GM21526 (cell line): ENCODE data around the gene RHOA.
"Not testable (repeated sequence)": the region's sequence is repeated elsewhere in the genome, so short reads cannot be mapped to it uniquely, and the experiment has no call there.

ENCODE experiments used
- ATAC-seq: cut with Tn5 transposase; IDR thresholded peaks from one replicate; pipeline ENCODE4 v1.9.1; 2021; ENCODE audit warnings: moderate library complexity; ENCODE audit not compliant: unreplicated experiment, low FRiP score

RHOA gene

GRCh38 chr3:49371946-49372345 lies 39.8 kb downstream of the RHOA start:
- ATAC-seq: no peak

GRCh38 chr3:49370585-49371290 lies 41.0 kb downstream of the RHOA start:
- no peak for ATAC-seq

- ATAC-seq: no peak
These were observed 49.2 kb downstream of the RHOA start for GRCh38 chr3:49362561-49362960.

- no peak for ATAC-seq
These were observed 52.2 kb downstream of the RHOA start for GRCh38 chr3:49359623-49360022.

- ATAC-seq: no peak
These were observed 52.9 kb downstream of the RHOA start for GRCh38 chr3:49358884-49359225.

- ATAC-seq: peak; percentile 63
These were observed 53.4 kb downstream of the RHOA start, which contains the start of gene GPX1 for GRCh38 chr3:49358217-49358883. TSS of gene GPX1 (minus strand) at chr3:49358353. CDS start at chr3:49358278, 75 bp downstream.

- ATAC-seq: peak; percentile 17
These were observed 54.1 kb downstream of the RHOA start for GRCh38 chr3:49357443-49358216.

- ATAC-seq: not testable (repeated sequence)
These were observed 54.7 kb downstream of the RHOA start for GRCh38 chr3:49357095-49357442.

- no peak for ATAC-seq
These were observed 58.8 kb downstream of the RHOA start for GRCh38 chr3:49352890-49353421.

- no peak for ATAC-seq
These were observed 59.5 kb downstream of the RHOA start for GRCh38 chr3:49352281-49352680.

GRCh38 chr3:49351521-49352011 lies 60.2 kb downstream of the RHOA start:
- no peak for ATAC-seq

GRCh38 chr3:49349348-49350114 lies 62.2 kb downstream of the RHOA start:
- ATAC-seq: no peak

- ATAC-seq: not testable (repeated sequence)
These were observed 63.4 kb downstream of the RHOA start for GRCh38 chr3:49348361-49348760.

GRCh38 chr3:49346797-49347251 lies 65.0 kb downstream of the RHOA start:
- no peak for ATAC-seq

- ATAC-seq: no peak
These were observed 68.6 kb downstream of the RHOA start for GRCh38 chr3:49343163-49343562.

- no peak for ATAC-seq
These were observed 69.8 kb downstream of the RHOA start for GRCh38 chr3:49341996-49342395.

- ATAC-seq: peak; percentile 80
These were observed 71.6 kb downstream of the RHOA start, which contains the start of gene USP4 for GRCh38 chr3:49339941-49340800. TSS of gene USP4 (minus strand) at chr3:49340053. CDS start at chr3:49340024, 29 bp downstream.

GRCh38 chr3:49339581-49339940 lies 72.2 kb downstream of the RHOA start:
- peak; percentile 20 for ATAC-seq

GRCh38 chr3:49333916-49334633 lies 77.7 kb downstream of the RHOA start:
- ATAC-seq: no peak
